Brain pericyte (primary cell): ENCODE measurements around the gene MNS1.
"Not testable (repeated sequence)": the region's sequence is repeated elsewhere in the genome, so short reads cannot be mapped to it uniquely, and the experiment has no call there.

Experiments used
- DNase-seq: peaks from one replicate; pipeline ENCODE4 v3.0.0-alpha.2; 2012; ENCODE audit warnings: low read depth, low spot score

Gene MNS1

GRCh38 chr15:56445746-56446145 is 19.2 kb downstream of the MNS1 start:
- DNase-seq = no peak

GRCh38 chr15:56442354-56442753 is 22.6 kb downstream of the MNS1 start:
- DNase-seq = no peak

GRCh38 chr15:56440214-56440770 is 24.6 kb downstream of the MNS1 start:
- DNase-seq = no peak

- DNase-seq = no peak
Measured at GRCh38 chr15:56432304-56432703, 32.6 kb downstream of the MNS1 start.

GRCh38 chr15:56428821-56429458 is 36.0 kb downstream of the MNS1 start:
- no peak for DNase-seq

- no peak for DNase-seq
Measured at GRCh38 chr15:56425976-56426375, 39.0 kb downstream of the MNS1 start.

- no peak for DNase-seq
Measured at GRCh38 chr15:56425276-56425675, 39.7 kb downstream of the MNS1 start.

- not testable (repeated sequence) for DNase-seq
Measured at GRCh38 chr15:56413114-56413733, 51.7 kb downstream of the MNS1 start.

- no peak for DNase-seq
Measured at GRCh38 chr15:56411122-56411749, 53.7 kb downstream of the MNS1 start.

- DNase-seq = no peak
Measured at GRCh38 chr15:56410721-56411120, 54.2 kb downstream of the MNS1 start.

GRCh38 chr15:56399209-56399608 is 65.7 kb downstream of the MNS1 start:
- DNase-seq = not testable (repeated sequence)

GRCh38 chr15:56397325-56397724 is 67.6 kb downstream of the MNS1 start:
- DNase-seq = not testable (repeated sequence)

GRCh38 chr15:56394909-56395308 is 70.0 kb downstream of the MNS1 start:
- DNase-seq = no peak

GRCh38 chr15:56393277-56393676 is 71.7 kb downstream of the MNS1 start:
- DNase-seq = no peak

- DNase-seq = no peak
Measured at GRCh38 chr15:56390739-56391267, 74.1 kb downstream of the MNS1 start.

GRCh38 chr15:56385908-56386307 is 79.0 kb downstream of the MNS1 start:
- DNase-seq = no peak

- DNase-seq = no peak
Measured at GRCh38 chr15:56383010-56383409, 81.9 kb downstream of the MNS1 start.
